Measurements from ENCODE around the gene TMEM62.

DNA sequence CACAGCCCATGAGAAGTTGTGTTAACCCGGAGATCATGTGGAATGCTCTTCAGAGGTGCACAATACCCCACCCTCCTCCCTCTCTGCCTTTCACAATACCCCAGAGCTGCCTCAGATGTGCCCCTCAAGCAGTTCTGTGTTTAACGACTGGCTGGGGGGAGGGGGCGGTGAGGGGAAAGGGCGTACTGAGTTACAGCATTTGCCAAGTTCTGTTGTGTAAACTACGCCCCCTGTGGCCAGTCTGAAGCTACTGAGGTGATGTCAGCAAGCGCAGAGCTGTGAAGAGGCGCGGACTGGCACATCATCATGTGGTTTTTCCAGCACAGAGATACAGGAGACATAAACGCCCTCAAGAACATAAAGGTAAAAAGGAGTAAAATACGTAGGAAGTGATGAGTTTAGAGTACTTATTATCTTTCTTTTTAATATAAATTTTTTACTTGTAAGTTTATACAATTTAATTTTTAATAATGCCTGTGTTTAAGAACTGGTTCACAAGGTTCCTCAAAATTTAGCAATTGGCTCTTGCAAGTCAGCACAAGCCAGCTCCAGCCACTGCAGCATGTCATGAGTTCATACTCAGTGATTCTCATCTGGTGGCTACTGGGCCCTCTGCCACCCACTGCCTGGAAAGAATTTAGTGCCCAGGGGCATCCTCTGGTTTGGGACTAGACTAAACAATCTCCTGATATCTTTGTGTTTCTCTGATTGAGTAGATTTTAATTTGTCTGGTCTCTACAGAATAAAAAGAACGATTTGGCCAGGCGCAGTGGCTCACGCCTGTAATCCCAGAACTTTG lies 85.7 kb downstream of the TMEM62 start:
- TF ChIP-seq, protein P1, sequence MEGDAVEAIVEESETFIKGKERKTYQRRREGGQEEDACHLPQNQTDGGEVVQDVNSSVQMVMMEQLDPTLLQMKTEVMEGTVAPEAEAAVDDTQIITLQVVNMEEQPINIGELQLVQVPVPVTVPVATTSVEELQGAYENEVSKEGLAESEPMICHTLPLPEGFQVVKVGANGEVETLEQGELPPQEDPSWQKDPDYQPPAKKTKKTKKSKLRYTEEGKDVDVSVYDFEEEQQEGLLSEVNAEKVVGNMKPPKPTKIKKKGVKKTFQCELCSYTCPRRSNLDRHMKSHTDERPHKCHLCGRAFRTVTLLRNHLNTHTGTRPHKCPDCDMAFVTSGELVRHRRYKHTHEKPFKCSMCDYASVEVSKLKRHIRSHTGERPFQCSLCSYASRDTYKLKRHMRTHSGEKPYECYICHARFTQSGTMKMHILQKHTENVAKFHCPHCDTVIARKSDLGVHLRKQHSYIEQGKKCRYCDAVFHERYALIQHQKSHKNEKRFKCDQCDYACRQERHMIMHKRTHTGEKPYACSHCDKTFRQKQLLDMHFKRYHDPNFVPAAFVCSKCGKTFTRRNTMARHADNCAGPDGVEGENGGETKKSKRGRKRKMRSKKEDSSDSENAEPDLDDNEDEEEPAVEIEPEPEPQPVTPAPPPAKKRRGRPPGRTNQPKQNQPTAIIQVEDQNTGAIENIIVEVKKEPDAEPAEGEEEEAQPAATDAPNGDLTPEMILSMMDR (IDR thresholded peaks at IDR 0.05) = peak in 1 of 3 experiments; percentile 5
- no peak for TF ChIP-seq POLR2A (IDR thresholded peaks at IDR 0.05; ENCODE audit: low read depth)
- no peak for TF ChIP-seq EP300 (IDR thresholded peaks at IDR 0.05)

Measured in esophagus muscularis mucosa (tissue), 4 donors.